ENCODE data around the gene PLEKHJ1. TPM values are rescaled to one million over a fixed set of nuclear protein-coding genes. Genes with fewer than 3 reads are reported as not detected.

The PLEKHJ1 gene
- total and polyA plus RNA-seq, 2 of the 13 experiments (the other 11 are each of a cell fraction or from before 2014, with no cell fraction given), result 70.5 to 130 TPM

DNA sequence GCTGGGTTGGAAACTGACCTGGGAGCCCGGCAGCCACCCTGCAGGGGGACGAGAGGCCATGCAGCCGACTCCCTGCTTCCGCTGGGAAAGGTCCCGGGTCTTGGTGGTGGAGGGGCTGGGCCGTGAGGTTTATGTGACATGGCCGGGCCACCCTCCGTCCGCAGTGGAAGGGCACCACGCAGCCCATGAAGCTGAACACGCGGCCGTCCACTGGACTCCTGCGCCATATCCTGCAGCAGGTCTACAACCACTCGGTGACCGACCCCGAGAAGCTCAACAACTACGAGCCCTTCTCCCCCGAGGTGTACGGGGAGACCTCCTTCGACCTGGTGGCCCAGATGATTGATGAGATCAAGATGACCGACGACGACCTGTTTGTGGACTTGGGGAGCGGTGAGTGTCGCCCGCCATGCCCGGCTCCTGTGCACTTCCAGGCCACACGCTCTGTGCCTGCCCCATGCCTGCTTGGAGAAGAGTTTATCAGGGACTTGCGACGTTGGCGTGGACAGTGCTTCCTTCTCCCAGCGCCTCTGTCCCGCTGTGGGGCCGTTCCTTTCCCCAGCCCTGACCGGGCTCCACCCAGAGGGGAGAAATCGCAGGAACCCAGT lies 45.2 kb downstream of the PLEKHJ1 start:
- BruUV-seq (replicated peaks), result no TSS peak
- peaks cover 15% of the 10 kb centered on the region for H3K79me2 ChIP-seq (ENCODE audit: insufficient read depth, low read length)
- no peak for FAIRE-seq
- H4K20me1 ChIP-seq (ENCODE audit: insufficient read depth, low read length), result peaks cover 4% of the 10 kb centered on the region; the same call in 1 of the 2 replicates
- intact Hi-C loops (cut with micrococcal nuclease; ENCODE audit: unreplicated experiment) (no loop called here), in situ Hi-C loops (cut with HindIII; ENCODE audit: extremely low pct_ligation_motif_present, low pct_unique_long_range_greater_than_20kb) (no loop called here)
- H3K4me3 ChIP-seq (replicated peaks in 1 of 3; ENCODE audit: insufficient read depth in 1 of 3, low read depth in 2 of 3, low read length in 3 of 3), result no peak overlapping the region
- DNase-seq (ENCODE audit: low spot score), result no peak
- H3K9ac ChIP-seq (ENCODE audit: insufficient read depth, low read depth, low read length), result no peak overlapping the region
- H3K36me3 ChIP-seq (replicated peaks in 1 of 2; ENCODE audit: control insufficient read depth in 1 of 2, insufficient read depth in 2 of 2, low read length in 2 of 2), result peaks cover 45 to 77% of the 10 kb centered on the region in 2 experiments; a peak in 4 of 5 replicates
- H3K4me1 ChIP-seq (ENCODE audit: insufficient read depth, low read length), result no peaks in the 10 kb centered on the region
- H3K9me3 ChIP-seq (ENCODE audit: low read length), result no peaks in the 10 kb centered on the region
- H3K27me3 ChIP-seq (ENCODE audit: control insufficient read depth in 1 of 2, insufficient read depth in 2 of 2, low read length in 2 of 2), result no peaks in the 10 kb centered on the region; a peak in 1 of 5 replicates
- no peak for ATAC-seq
- H3K27ac ChIP-seq (ENCODE audit: extremely low read length, insufficient read depth, low read length), result no peak overlapping the region
- H2AFZ ChIP-seq (ENCODE audit: low read length), result no peak overlapping the region
- H3K4me2 ChIP-seq (ENCODE audit: low read depth, low read length), result no peak overlapping the region
- 96% methylated on average over 30 of the region's 37 CpGs for WGBS (ENCODE audit: low lambda C conversion rate)
- TF ChIP-seq ZBTB38 (CRISPR knock-in tag; IDR thresholded peaks at IDR 0.05), result peak; percentile 50; the same call in 1 of the 2 replicates
- TF ChIP-seq, protein P1, sequence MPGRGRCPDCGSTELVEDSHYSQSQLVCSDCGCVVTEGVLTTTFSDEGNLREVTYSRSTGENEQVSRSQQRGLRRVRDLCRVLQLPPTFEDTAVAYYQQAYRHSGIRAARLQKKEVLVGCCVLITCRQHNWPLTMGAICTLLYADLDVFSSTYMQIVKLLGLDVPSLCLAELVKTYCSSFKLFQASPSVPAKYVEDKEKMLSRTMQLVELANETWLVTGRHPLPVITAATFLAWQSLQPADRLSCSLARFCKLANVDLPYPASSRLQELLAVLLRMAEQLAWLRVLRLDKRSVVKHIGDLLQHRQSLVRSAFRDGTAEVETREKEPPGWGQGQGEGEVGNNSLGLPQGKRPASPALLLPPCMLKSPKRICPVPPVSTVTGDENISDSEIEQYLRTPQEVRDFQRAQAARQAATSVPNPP (CRISPR knock-in tag; IDR thresholded peaks at IDR 0.05), result no peak
- TF ChIP-seq PPARG (CRISPR knock-in tag; conservative IDR thresholded peaks at IDR 0.05), result no peak
- TF ChIP-seq, protein P2, sequence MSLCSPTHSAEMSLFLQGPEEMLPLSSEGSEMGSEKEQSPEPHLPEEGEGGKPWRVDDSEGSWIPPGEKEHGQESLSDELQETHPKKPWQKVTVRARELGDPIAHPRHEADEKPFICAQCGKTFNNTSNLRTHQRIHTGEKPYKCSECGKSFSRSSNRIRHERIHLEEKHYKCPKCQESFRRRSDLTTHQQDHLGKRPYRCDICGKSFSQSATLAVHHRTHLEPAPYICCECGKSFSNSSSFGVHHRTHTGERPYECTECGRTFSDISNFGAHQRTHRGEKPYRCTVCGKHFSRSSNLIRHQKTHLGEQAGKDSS (CRISPR knock-in tag; IDR thresholded peaks at IDR 0.05; ENCODE audit: borderline replicate concordance, low read depth), result no peak
- TF ChIP-seq HIVEP1 (CRISPR knock-in tag; IDR thresholded peaks at IDR 0.05), result no peak
- no peak for TF ChIP-seq ISX (CRISPR knock-in tag; conservative IDR thresholded peaks at IDR 0.05)
- ChIA-PET CTCF (ENCODE audit: low intra/inter-chr PET ratio, low total read pairs) (no interaction called here), POLR2A (no interaction called here)
